GM20000 (cell line): ENCODE data around the gene FBXL16.

ENCODE experiments used
- DNase-seq: peaks from one replicate; pipeline ENCODE4 v3.0.0; 2012; ENCODE audit warnings: low spot score
- CTCF ChIP-seq: IDR thresholded peaks from 2 replicates; pipeline ENCODE4 v1.5.1; 2012; ENCODE audit warnings: mild to moderate bottlenecking, control low read depth; ENCODE audit errors: extremely low read depth, missing control alignments

The FBXL16 gene

GRCh38 chr16:728131-728889 lies 22.7 kb upstream of the FBXL16 start:
- TF ChIP-seq CTCF: no peak
- peak; percentile 93 for DNase-seq

- DNase-seq: peak; percentile 74
- TF ChIP-seq CTCF: no peak
These were observed 21.8 kb upstream of the FBXL16 start for GRCh38 chr16:727291-727977.

- TF ChIP-seq CTCF: no peak
- DNase-seq: peak; percentile 92
These were observed 21.1 kb upstream of the FBXL16 start, which contains the start of the genes CCDC78 and HAGHL for GRCh38 chr16:726438-727290. CCDC78 (minus strand) TSS chr16:726443; CDS start chr16:726367, 76 bp downstream. HAGHL (plus strand) TSS chr16:727106; CDS start chr16:727510, 404 bp downstream.

- DNase-seq: no peak
- no peak for TF ChIP-seq CTCF
These were observed 20.5 kb upstream of the FBXL16 start for GRCh38 chr16:726188-726437.

- TF ChIP-seq CTCF: no peak
- DNase-seq: no peak
These were observed 20.0 kb upstream of the FBXL16 start for GRCh38 chr16:725463-726187.

- TF ChIP-seq CTCF: no peak
- no peak for DNase-seq
These were observed 19.4 kb upstream of the FBXL16 start for GRCh38 chr16:725041-725376.
